HG03342 (cell line): ENCODE results near the gene SRGAP3.
A peak's percentile ranks its signal among the peaks of the same experiment; 100 is the strongest.

Experiments
- ATAC-seq: cut with Tn5 transposase; IDR thresholded peaks from one replicate; pipeline ENCODE4 v1.9.1; 2021; ENCODE audit warnings: mild to moderate bottlenecking, moderate library complexity; ENCODE audit not compliant: unreplicated experiment

Gene SRGAP3

GRCh38 chr3:9229325-9229724 lies 20.1 kb downstream of the SRGAP3 start:
- no peak for ATAC-seq

GRCh38 chr3:9226326-9226725 lies 23.1 kb downstream of the SRGAP3 start:
- no peak for ATAC-seq

- no peak for ATAC-seq
Measured at GRCh38 chr3:9225268-9225667, 24.2 kb downstream of the SRGAP3 start.

GRCh38 chr3:9224490-9224889 lies 25.0 kb downstream of the SRGAP3 start:
- ATAC-seq, result peak; percentile 92

- no peak for ATAC-seq
Measured at GRCh38 chr3:9223672-9224071, 25.8 kb downstream of the SRGAP3 start.

- no peak for ATAC-seq
Measured at GRCh38 chr3:9222956-9223639, 26.3 kb downstream of the SRGAP3 start.

GRCh38 chr3:9222049-9222448 lies 27.4 kb downstream of the SRGAP3 start:
- ATAC-seq, result no peak

GRCh38 chr3:9218514-9218846 lies 31.0 kb downstream of the SRGAP3 start:
- ATAC-seq, result no peak

- ATAC-seq, result no peak
Measured at GRCh38 chr3:9217784-9218513, 31.5 kb downstream of the SRGAP3 start.

- ATAC-seq, result no peak
Measured at GRCh38 chr3:9216736-9217135, 32.7 kb downstream of the SRGAP3 start.

- ATAC-seq, result no peak
Measured at GRCh38 chr3:9214599-9214998, 34.8 kb downstream of the SRGAP3 start.

- ATAC-seq, result no peak
Measured at GRCh38 chr3:9214185-9214584, 35.3 kb downstream of the SRGAP3 start.

- no peak for ATAC-seq
Measured at GRCh38 chr3:9213019-9213634, 36.3 kb downstream of the SRGAP3 start.

- no peak for ATAC-seq
Measured at GRCh38 chr3:9211155-9211950, 38.1 kb downstream of the SRGAP3 start.

GRCh38 chr3:9209777-9210176 lies 39.7 kb downstream of the SRGAP3 start:
- ATAC-seq, result no peak

- ATAC-seq, result no peak
Measured at GRCh38 chr3:9208605-9209152, 40.8 kb downstream of the SRGAP3 start.

- no peak for ATAC-seq
Measured at GRCh38 chr3:9207116-9207763, 42.2 kb downstream of the SRGAP3 start.

- no peak for ATAC-seq
Measured at GRCh38 chr3:9206287-9206686, 43.2 kb downstream of the SRGAP3 start.

- peak; percentile 64 for ATAC-seq
Measured at GRCh38 chr3:9205345-9206143, 43.9 kb downstream of the SRGAP3 start.
